AG04450 (cell line): ENCODE data around the gene HPCAL1. TPM values are rescaled to one million over a fixed set of nuclear protein-coding genes. Genes with fewer than 3 reads are reported as not detected.

Source experiments
- CTCF ChIA-PET: fragments of 300-600, 350-600 bp; formaldehyde crosslinking; extraction: SDS; loops from one replicate; lab custom pipeline; 2022; ENCODE audit warnings: antibody characterized with exemption, inconsistent platforms; lab: Charles Lee
- POLR2A ChIA-PET: fragments of 350-600 bp; formaldehyde crosslinking; extraction: SDS; loops from one replicate; lab custom pipeline; 2021; ENCODE audit warnings: antibody characterized with exemption, inconsistent platforms; lab: Yijun Ruan, JAX
- DNase-seq: peaks from one replicate; pipeline ENCODE4 v3.0.0-alpha.2; 2011; ENCODE audit warnings: low read depth, low spot score
- H3K27ac ChIP-seq: one replicate; pipeline ENCODE4 v1.5.1; 2012; ENCODE audit warnings: low read depth, low read length, control low read depth
- H3K27me3 ChIP-seq: one replicate; pipeline ENCODE4 v1.6.0; 2012; ENCODE audit warnings: low read length; ENCODE audit not compliant: control insufficient read depth, insufficient read depth
- H3K4me3 ChIP-seq: 2 replicates; pipeline ENCODE4 v1.5.1; 2011; ENCODE audit warnings: mild to moderate bottlenecking, low read depth, low read length, control low read depth
- H3K9me3 ChIP-seq: 2 replicates; pipeline ENCODE4 v1.5.1; 2012; ENCODE audit warnings: low read length; ENCODE audit not compliant: control insufficient read depth, insufficient read depth
- polyA plus RNA-seq: library from polyadenylated mRNA; depleted of rRNA; stranded (reverse); fragments of >200 nt; gene quantifications from 2 replicates; pipeline ENCODE4 v1.2.3, GENCODE V29; 2011
- TF ChIP-seq, protein P1 (sequence below): IDR thresholded peaks from 2 replicates; pipeline ENCODE4 v1.5.1; 2011; ENCODE audit warnings: low read depth, low read length, control low read depth, inconsistent platforms

The HPCAL1 gene
- polyA plus RNA-seq, 1 experiment: 14.4 TPM

DNA sequence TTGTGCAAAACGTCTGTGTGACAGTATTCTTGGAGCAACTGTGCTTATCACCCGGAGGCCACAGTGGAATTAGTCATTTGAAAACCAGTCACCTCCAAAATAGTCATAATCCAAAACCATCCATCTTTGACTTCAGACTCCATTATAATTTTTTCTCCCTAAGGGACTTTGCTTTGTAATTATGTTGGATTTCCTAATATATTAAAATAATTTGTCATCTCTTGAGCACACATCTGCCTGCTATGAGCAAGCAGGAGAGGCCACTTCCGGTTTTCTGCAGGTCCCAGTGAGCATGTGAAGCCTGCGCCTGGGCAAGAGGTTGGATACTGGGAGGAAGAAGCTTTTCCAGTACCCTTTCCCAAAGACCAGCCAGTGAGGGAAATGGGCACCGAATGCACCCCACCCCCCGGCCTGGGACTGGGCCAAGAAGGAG, 87.7 kb downstream of the HPCAL1 start:
- CTCF ChIA-PET: interaction anchor here (3.4 kb wide), 1 partner anchor 18 kb away, joined by 20 read pairs; no protein-coding TSS in a partner anchor
- no peak for DNase-seq
- H3K9me3 ChIP-seq: no peaks in the 10 kb centered on the region
- no peak overlapping the region for H3K4me3 ChIP-seq
- TF ChIP-seq, protein P1, sequence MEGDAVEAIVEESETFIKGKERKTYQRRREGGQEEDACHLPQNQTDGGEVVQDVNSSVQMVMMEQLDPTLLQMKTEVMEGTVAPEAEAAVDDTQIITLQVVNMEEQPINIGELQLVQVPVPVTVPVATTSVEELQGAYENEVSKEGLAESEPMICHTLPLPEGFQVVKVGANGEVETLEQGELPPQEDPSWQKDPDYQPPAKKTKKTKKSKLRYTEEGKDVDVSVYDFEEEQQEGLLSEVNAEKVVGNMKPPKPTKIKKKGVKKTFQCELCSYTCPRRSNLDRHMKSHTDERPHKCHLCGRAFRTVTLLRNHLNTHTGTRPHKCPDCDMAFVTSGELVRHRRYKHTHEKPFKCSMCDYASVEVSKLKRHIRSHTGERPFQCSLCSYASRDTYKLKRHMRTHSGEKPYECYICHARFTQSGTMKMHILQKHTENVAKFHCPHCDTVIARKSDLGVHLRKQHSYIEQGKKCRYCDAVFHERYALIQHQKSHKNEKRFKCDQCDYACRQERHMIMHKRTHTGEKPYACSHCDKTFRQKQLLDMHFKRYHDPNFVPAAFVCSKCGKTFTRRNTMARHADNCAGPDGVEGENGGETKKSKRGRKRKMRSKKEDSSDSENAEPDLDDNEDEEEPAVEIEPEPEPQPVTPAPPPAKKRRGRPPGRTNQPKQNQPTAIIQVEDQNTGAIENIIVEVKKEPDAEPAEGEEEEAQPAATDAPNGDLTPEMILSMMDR: no peak
- POLR2A ChIA-PET: no interaction called here
- no peaks in the 10 kb centered on the region for H3K27me3 ChIP-seq
- H3K27ac ChIP-seq: no peak overlapping the region

DNA sequence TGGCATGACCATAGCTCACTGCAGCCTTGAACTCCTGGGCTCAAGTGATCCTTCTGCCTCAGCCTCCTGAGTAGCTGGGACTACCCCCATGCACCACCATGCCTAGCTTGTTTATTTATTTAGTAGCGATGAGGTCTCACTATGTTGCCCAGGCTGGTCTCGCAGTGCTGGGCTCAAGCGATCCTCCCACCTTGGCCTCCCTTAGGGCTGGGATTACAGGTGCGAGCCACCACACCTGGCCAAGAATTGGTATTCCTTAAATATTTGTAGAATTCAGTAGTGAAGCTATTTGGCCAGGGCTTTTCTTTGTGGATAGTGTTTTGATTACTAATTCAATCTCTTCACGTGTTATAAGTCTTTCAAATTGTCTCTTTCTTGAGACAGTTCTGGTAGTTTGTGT, 89.4 kb downstream of the HPCAL1 start:
- TF ChIP-seq, protein P1: no peak
- Histone ChIP-seq H3K9me3 (no peaks in the 10 kb centered on the region), H3K27ac (no peak overlapping the region), H3K4me3 (no peak overlapping the region), H3K27me3 (no peaks in the 10 kb centered on the region)
- DNase-seq: no peak
- ChIA-PET POLR2A (no interaction called here), CTCF (interaction anchor here (1.1 kb wide), 1 partner anchor 17 kb away, joined by 3 read pairs; no protein-coding TSS in a partner anchor)

DNA sequence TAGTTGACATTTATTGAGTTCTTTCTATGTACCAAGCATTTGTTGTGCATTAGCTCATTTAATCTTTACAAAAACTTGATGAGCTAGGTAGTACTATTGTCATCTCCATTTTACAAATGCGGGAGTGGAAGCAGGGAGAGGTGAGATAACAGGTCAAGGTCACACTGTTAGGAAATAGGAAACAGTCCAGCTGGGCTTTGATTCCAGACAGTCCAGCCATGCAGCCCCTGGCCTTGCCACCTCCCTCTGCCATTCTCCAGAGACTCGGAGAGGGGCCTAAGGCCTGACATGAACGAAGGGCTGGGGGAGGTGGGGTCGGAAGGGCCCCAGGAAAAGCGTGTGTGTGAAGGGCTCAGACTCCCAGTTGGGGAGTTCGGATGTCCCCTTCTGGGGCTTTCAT, 89.8 kb downstream of the HPCAL1 start:
- Histone ChIP-seq H3K9me3 (no peaks in the 10 kb centered on the region), H3K27me3 (no peaks in the 10 kb centered on the region), H3K4me3 (no peak overlapping the region), H3K27ac (no peak overlapping the region)
- DNase-seq: no peak
- ChIA-PET POLR2A (no interaction called here), CTCF (interaction anchor here (1.1 kb wide), 1 partner anchor 16 kb away, joined by 3 read pairs; no protein-coding TSS in a partner anchor)
- TF ChIP-seq, protein P1: no peak

DNA sequence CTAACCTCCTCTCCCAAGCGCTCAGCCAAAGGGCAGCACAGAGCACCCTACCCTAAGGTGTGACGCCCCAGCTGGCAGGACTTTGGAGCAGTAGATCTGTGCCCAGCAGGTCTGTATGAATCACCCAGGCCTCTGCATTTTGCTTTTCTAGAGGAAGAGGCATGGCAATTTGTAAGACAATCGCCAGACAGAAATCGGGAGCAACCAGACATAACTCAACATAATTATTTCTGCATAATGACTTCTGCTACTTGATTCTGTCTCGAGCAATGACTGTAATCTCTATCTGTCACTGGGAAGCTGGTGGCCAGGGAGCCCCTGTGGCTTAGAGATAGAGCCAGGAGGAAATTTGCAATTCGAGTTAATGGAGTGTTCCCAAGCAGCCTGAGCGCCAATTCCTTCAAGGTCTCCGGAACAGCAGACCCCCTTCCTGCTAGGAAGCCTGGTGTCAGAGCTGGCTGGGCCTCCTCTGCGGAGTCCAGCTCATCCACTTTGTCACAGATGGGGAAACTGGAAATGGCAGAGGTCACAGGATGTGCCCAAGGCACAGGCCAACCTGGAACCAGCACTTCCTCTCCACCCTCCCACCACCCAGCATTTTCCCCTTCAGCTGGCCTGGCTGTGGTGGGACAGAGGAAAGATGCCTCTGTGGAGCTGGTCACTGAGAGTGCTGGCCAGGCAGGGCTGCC, 90.4 kb downstream of the HPCAL1 start:
- Histone ChIP-seq H3K4me3 (no peak overlapping the region), H3K27ac (no peak overlapping the region), H3K9me3 (no peaks in the 10 kb centered on the region), H3K27me3 (no peaks in the 10 kb centered on the region)
- DNase-seq: no peak
- ChIA-PET POLR2A (no interaction called here), CTCF (interaction anchor here (1.1 to 1.6 kb wide), 2 partner anchors 16 kb away, joined by 3 to 13 read pairs; no protein-coding TSS in a partner anchor)
- TF ChIP-seq, protein P1: no peak

DNA sequence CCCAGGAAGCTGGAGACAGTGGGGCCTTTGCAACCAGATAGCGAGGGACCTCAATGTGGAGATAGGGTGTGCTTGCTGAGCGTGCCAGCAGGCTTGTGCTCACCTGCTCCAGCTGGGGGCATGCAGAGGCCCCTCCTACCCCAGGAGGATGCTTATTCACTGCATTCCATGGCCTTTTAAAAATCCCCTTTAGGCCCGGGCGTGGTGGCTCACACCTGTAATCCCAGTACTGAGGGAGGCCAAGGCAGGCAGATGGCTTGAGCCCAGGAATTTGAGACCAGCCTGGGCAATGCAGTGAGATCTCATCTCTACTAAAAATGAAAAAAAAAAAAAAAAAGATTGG, 90.9 kb downstream of the HPCAL1 start:
- POLR2A ChIA-PET: no interaction called here
- Histone ChIP-seq H3K27ac (no peak overlapping the region), H3K9me3 (no peaks in the 10 kb centered on the region), H3K4me3 (no peak overlapping the region), H3K27me3 (no peaks in the 10 kb centered on the region)
- TF ChIP-seq, protein P1: no peak
- no peak for DNase-seq
- CTCF ChIA-PET: interaction anchor here (1.6 kb wide), 1 partner anchor 15 kb away, joined by 13 read pairs; no protein-coding TSS in a partner anchor
